ENCODE data around the gene OGT. TPM values are rescaled to one million over a fixed set of nuclear protein-coding genes. Genes with fewer than 3 reads are reported as not detected.
"Not testable (repeated sequence)": the region's sequence is repeated elsewhere in the genome, so short reads cannot be mapped to it uniquely, and the experiment has no call there.

Gene OGT
- total and polyA plus RNA-seq, 2 donors: 95.0 to 168 TPM

GRCh38 chrX:71504346-71504745 lies 28.6 kb upstream of the OGT start:
- Histone ChIP-seq H3K4me3 (ENCODE audit: low read length in 2 of 2) (no peak overlapping the region), H3K9me3 (ENCODE audit: control insufficient read depth in 2 of 2, insufficient read depth in 1 of 2, low read length in 1 of 2) (no peaks in the 10 kb centered on the region), H3K36me3 (ENCODE audit: control insufficient read depth in 2 of 2, insufficient read depth in 2 of 2, low read length in 1 of 2) (no peaks in the 10 kb centered on the region), H3K4me1 (ENCODE audit: control insufficient read depth in 2 of 2, insufficient read depth in 2 of 2, low read length in 2 of 2) (no peaks in the 10 kb centered on the region), H3K27me3 (ENCODE audit: control insufficient read depth in 2 of 2, insufficient read depth in 1 of 2, low read length in 1 of 2) (no peaks in the 10 kb centered on the region), H3K27ac (ENCODE audit: low read depth in 1 of 2, low read length in 1 of 2) (no peak overlapping the region)
- WGBS: 97% methylated on average over 1 of the region's 1 CpG
- no peak for DNase-seq (ENCODE audit: low read depth in 6 of 9, low spot score in 9 of 9)

GRCh38 chrX:71509289-71509688 lies 23.6 kb upstream of the OGT start:
- Histone ChIP-seq H3K36me3 (ENCODE audit: control insufficient read depth in 2 of 2, insufficient read depth in 2 of 2, low read length in 1 of 2) (no peaks in the 10 kb centered on the region), H3K27ac (ENCODE audit: low read depth in 1 of 2, low read length in 1 of 2) (no peak overlapping the region), H3K4me3 (ENCODE audit: low read length in 2 of 2) (no peak overlapping the region), H3K27me3 (ENCODE audit: control insufficient read depth in 2 of 2, insufficient read depth in 1 of 2, low read length in 1 of 2) (no peaks in the 10 kb centered on the region), H3K4me1 (ENCODE audit: control insufficient read depth in 2 of 2, insufficient read depth in 2 of 2, low read length in 2 of 2) (no peaks in the 10 kb centered on the region), H3K9me3 (ENCODE audit: control insufficient read depth in 2 of 2, insufficient read depth in 1 of 2, low read length in 1 of 2) (no peaks in the 10 kb centered on the region)
- no peak for DNase-seq (ENCODE audit: low read depth in 6 of 9, low spot score in 9 of 9)
- 97% methylated on average over 1 of the region's 1 CpG for WGBS

- H3K9me3 ChIP-seq (ENCODE audit: control insufficient read depth in 2 of 2, insufficient read depth in 1 of 2, low read length in 1 of 2): no peaks in the 10 kb centered on the region
- H3K27me3 ChIP-seq (ENCODE audit: control insufficient read depth in 2 of 2, insufficient read depth in 1 of 2, low read length in 1 of 2): no peaks in the 10 kb centered on the region
- H3K27ac ChIP-seq (ENCODE audit: low read depth in 1 of 2, low read length in 1 of 2): no peak overlapping the region
- no peak for DNase-seq (ENCODE audit: low read depth in 6 of 9, low spot score in 9 of 9)
- 99% methylated on average over 2 of the region's 2 CpGs for WGBS
- no peaks in the 10 kb centered on the region for H3K36me3 ChIP-seq (ENCODE audit: control insufficient read depth in 2 of 2, insufficient read depth in 2 of 2, low read length in 1 of 2)
- H3K4me3 ChIP-seq (ENCODE audit: low read length in 2 of 2): no peak overlapping the region
- H3K4me1 ChIP-seq (ENCODE audit: control insufficient read depth in 2 of 2, insufficient read depth in 2 of 2, low read length in 2 of 2): no peaks in the 10 kb centered on the region
These were observed 22.7 kb upstream of the OGT start for GRCh38 chrX:71510161-71510560.

GRCh38 chrX:71513731-71514130 lies 19.2 kb upstream of the OGT start:
- H3K36me3 ChIP-seq (ENCODE audit: control insufficient read depth in 2 of 2, insufficient read depth in 2 of 2, low read length in 1 of 2); H3K27me3 ChIP-seq (ENCODE audit: control insufficient read depth in 2 of 2, insufficient read depth in 1 of 2, low read length in 1 of 2); H3K27ac ChIP-seq (ENCODE audit: low read depth in 1 of 2, low read length in 1 of 2); H3K4me3 ChIP-seq (ENCODE audit: low read length in 2 of 2); H3K4me1 ChIP-seq (ENCODE audit: control insufficient read depth in 2 of 2, insufficient read depth in 2 of 2, low read length in 2 of 2); DNase-seq (ENCODE audit: low read depth in 6 of 9, low spot score in 9 of 9); H3K9me3 ChIP-seq (ENCODE audit: control insufficient read depth in 2 of 2, insufficient read depth in 1 of 2, low read length in 1 of 2): not testable (repeated sequence)
- WGBS: 99% methylated on average over 4 of the region's 4 CpGs

GRCh38 chrX:71514367-71515037 lies 18.4 kb upstream of the OGT start:
- DNase-seq (ENCODE audit: low read depth in 6 of 9, low spot score in 9 of 9): peak in 1 of 9 donors; percentile 32
- no peaks in the 10 kb centered on the region for H3K36me3 ChIP-seq (ENCODE audit: control insufficient read depth in 2 of 2, insufficient read depth in 2 of 2, low read length in 1 of 2)
- H3K4me1 ChIP-seq (ENCODE audit: control insufficient read depth in 2 of 2, insufficient read depth in 2 of 2, low read length in 2 of 2): no peaks in the 10 kb centered on the region
- no peak overlapping the region for H3K4me3 ChIP-seq (ENCODE audit: low read length in 2 of 2)
- H3K27ac ChIP-seq (ENCODE audit: low read depth in 1 of 2, low read length in 1 of 2): no peak overlapping the region
- WGBS: 75% methylated on average over 5 of the region's 5 CpGs
- no peaks in the 10 kb centered on the region for H3K27me3 ChIP-seq (ENCODE audit: control insufficient read depth in 2 of 2, insufficient read depth in 1 of 2, low read length in 1 of 2)
- H3K9me3 ChIP-seq (ENCODE audit: control insufficient read depth in 2 of 2, insufficient read depth in 1 of 2, low read length in 1 of 2): no peaks in the 10 kb centered on the region

- Histone ChIP-seq H3K4me1 (ENCODE audit: control insufficient read depth in 2 of 2, insufficient read depth in 2 of 2, low read length in 2 of 2) (no peaks in the 10 kb centered on the region), H3K36me3 (ENCODE audit: control insufficient read depth in 2 of 2, insufficient read depth in 2 of 2, low read length in 1 of 2) (no peaks in the 10 kb centered on the region), H3K4me3 (ENCODE audit: low read length in 2 of 2) (no peak overlapping the region), H3K27ac (ENCODE audit: low read depth in 1 of 2, low read length in 1 of 2) (no peak overlapping the region), H3K9me3 (ENCODE audit: control insufficient read depth in 2 of 2, insufficient read depth in 1 of 2, low read length in 1 of 2) (no peaks in the 10 kb centered on the region), H3K27me3 (ENCODE audit: control insufficient read depth in 2 of 2, insufficient read depth in 1 of 2, low read length in 1 of 2) (no peaks in the 10 kb centered on the region)
- WGBS: 92% methylated on average over 2 of the region's 2 CpGs
- DNase-seq (ENCODE audit: low read depth in 6 of 9, low spot score in 9 of 9): no peak
These were observed 17.9 kb upstream of the OGT start for GRCh38 chrX:71515038-71515396.

- H3K36me3 ChIP-seq (ENCODE audit: control insufficient read depth in 2 of 2, insufficient read depth in 2 of 2, low read length in 1 of 2): no peaks in the 10 kb centered on the region
- H3K27ac ChIP-seq (ENCODE audit: low read depth in 1 of 2, low read length in 1 of 2): no peak overlapping the region
- 100% methylated on average over 3 of the region's 3 CpGs for WGBS
- H3K9me3 ChIP-seq (ENCODE audit: control insufficient read depth in 2 of 2, insufficient read depth in 1 of 2, low read length in 1 of 2): no peaks in the 10 kb centered on the region
- H3K27me3 ChIP-seq (ENCODE audit: control insufficient read depth in 2 of 2, insufficient read depth in 1 of 2, low read length in 1 of 2): no peaks in the 10 kb centered on the region
- H3K4me1 ChIP-seq (ENCODE audit: control insufficient read depth in 2 of 2, insufficient read depth in 2 of 2, low read length in 2 of 2): no peaks in the 10 kb centered on the region
- DNase-seq (ENCODE audit: low read depth in 6 of 9, low spot score in 9 of 9): no peak
- H3K4me3 ChIP-seq (ENCODE audit: low read length in 2 of 2): no peak overlapping the region
These were observed 7.6 kb upstream of the OGT start for GRCh38 chrX:71525316-71525715.

GRCh38 chrX:71532078-71532752 lies 689 bp upstream of the OGT start:
- peak overlapping the region; percentile 76 to 81 for H3K4me3 ChIP-seq (ENCODE audit: low read length in 2 of 2)
- DNase-seq (ENCODE audit: low read depth in 6 of 9, low spot score in 9 of 9): peak in 7 of 9 donors; percentile 32 to 83 (median 64)
- peak overlapping the region; percentile 96 for H3K27ac ChIP-seq (ENCODE audit: low read depth in 1 of 2, low read length in 1 of 2)
- no peaks in the 10 kb centered on the region for H3K36me3 ChIP-seq (ENCODE audit: control insufficient read depth in 2 of 2, insufficient read depth in 2 of 2, low read length in 1 of 2)
- WGBS: under 1% methylated on average over 25 of the region's 25 CpGs
- H3K27me3 ChIP-seq (ENCODE audit: control insufficient read depth in 2 of 2, insufficient read depth in 1 of 2, low read length in 1 of 2): no peaks in the 10 kb centered on the region
- H3K9me3 ChIP-seq (ENCODE audit: control insufficient read depth in 2 of 2, insufficient read depth in 1 of 2, low read length in 1 of 2): no peaks in the 10 kb centered on the region
- H3K4me1 ChIP-seq (ENCODE audit: control insufficient read depth in 2 of 2, insufficient read depth in 2 of 2, low read length in 2 of 2): peaks cover 0 to 8% of the 10 kb centered on the region in 2 donors

- no peak for DNase-seq (ENCODE audit: low read depth in 6 of 9, low spot score in 9 of 9)
- Histone ChIP-seq H3K4me1 (ENCODE audit: control insufficient read depth in 2 of 2, insufficient read depth in 2 of 2, low read length in 2 of 2) (peaks cover 0 to 8% of the 10 kb centered on the region in 2 donors), H3K36me3 (ENCODE audit: control insufficient read depth in 2 of 2, insufficient read depth in 2 of 2, low read length in 1 of 2) (peaks cover 3 to 6% of the 10 kb centered on the region in 2 donors), H3K27me3 (ENCODE audit: control insufficient read depth in 2 of 2, insufficient read depth in 1 of 2, low read length in 1 of 2) (no peaks in the 10 kb centered on the region), H3K27ac (ENCODE audit: low read depth in 1 of 2, low read length in 1 of 2) (peak overlapping the region; percentile 93 to 96), H3K9me3 (ENCODE audit: control insufficient read depth in 2 of 2, insufficient read depth in 1 of 2, low read length in 1 of 2) (no peaks in the 10 kb centered on the region), H3K4me3 (ENCODE audit: low read length in 2 of 2) (peak overlapping the region; percentile 76 to 81)
- 0% methylated on average over 12 of the region's 12 CpGs for WGBS
These were observed 579 bp downstream of the OGT start for GRCh38 chrX:71533516-71533850.

Data from thymus (tissue), 11 donors.